Adrenal gland (tissue), 5 donors: Measurements from ENCODE around the gene FANCG.

Experiments used
- CTCF ChIP-seq, 6 experiments: fragments of 450-650 bp in 4 of 6; fragments of 200-600 bp in 2 of 6; sonication (generic) in 1 of 6; IDR thresholded peaks; 1 replicate in 5 of 6; 2 replicates in 1 of 6; pipeline versions ENCODE4 v1.5.1 to v1.8.0; 2016 to 2021; ENCODE audit warnings: antibody characterized with exemption in 6 of 6, mild to moderate bottlenecking in 2 of 6, moderate library complexity in 1 of 6
- POLR2A ChIP-seq, 2 donors: fragments of 450-650 bp; IDR thresholded peaks; one replicate each; pipeline ENCODE4 v1.6.1; 2017; ENCODE audit warnings: antibody characterized with exemption in 2 of 2, mild to moderate bottlenecking in 2 of 2, moderate library complexity in 1 of 2
- donor health status: DM: no; HTN: no; CAD: no.

GRCh38 chr9:35042081-35042604, 37.6 kb downstream of the FANCG start:
- no peak for TF ChIP-seq CTCF (IDR thresholded peaks at IDR 0.05)
- TF ChIP-seq POLR2A (IDR thresholded peaks at IDR 0.05), result no peak
